GM21723 (cell line): ENCODE measurements around the gene FAP.

Experiments used
- ATAC-seq: cut with Tn5 transposase; IDR thresholded peaks from one replicate; pipeline ENCODE4 v1.9.1; 2021; ENCODE audit warnings: mild to moderate bottlenecking, moderate library complexity; ENCODE audit not compliant: unreplicated experiment

Gene FAP, protein sequence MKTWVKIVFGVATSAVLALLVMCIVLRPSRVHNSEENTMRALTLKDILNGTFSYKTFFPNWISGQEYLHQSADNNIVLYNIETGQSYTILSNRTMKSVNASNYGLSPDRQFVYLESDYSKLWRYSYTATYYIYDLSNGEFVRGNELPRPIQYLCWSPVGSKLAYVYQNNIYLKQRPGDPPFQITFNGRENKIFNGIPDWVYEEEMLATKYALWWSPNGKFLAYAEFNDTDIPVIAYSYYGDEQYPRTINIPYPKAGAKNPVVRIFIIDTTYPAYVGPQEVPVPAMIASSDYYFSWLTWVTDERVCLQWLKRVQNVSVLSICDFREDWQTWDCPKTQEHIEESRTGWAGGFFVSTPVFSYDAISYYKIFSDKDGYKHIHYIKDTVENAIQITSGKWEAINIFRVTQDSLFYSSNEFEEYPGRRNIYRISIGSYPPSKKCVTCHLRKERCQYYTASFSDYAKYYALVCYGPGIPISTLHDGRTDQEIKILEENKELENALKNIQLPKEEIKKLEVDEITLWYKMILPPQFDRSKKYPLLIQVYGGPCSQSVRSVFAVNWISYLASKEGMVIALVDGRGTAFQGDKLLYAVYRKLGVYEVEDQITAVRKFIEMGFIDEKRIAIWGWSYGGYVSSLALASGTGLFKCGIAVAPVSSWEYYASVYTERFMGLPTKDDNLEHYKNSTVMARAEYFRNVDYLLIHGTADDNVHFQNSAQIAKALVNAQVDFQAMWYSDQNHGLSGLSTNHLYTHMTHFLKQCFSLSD

DNA sequence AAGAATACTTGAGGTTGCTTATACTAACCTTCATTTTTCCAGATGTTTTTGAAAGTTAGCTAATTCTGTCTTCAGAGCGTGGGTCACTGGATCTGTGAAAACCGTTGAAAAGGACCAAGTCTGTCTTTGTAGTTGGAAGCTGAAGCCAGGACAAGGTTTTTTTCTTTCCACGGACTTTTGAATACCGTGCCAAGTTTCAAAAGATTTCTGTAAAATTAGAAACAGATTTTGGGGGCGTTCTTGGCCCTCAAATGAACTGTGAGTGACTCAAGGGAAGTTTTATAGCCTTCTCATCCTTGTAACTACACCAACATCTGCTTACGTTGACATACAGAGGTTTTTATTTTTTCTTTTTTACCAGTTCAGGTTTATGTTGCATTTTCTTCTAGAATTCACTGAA lies at the start of gene FAP:
Gene FAP (minus strand): TSS at position 152 of the 400 bp plus-strand sequence. CDS start 118 bp downstream, at position 34.
- no peak for ATAC-seq

DNA sequence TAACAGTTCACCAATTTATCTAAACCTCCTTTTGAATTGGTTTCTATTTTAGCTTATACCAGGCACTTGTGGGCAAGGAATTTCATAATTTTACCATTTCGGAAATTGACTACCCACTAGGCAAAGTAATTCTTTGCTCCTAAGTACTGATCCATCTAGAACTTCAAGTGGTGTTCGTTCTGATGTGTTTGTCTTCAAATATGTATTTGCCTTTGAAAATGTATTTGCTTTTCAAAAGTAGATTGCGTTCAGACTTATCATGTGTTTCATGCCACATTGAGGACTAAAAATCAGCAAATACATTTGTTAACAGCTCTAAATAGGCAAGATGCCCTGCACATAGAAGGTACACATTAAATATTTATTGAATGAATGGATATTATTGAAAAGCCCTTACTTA lies 48.5 kb upstream of the FAP start:
- no peak for ATAC-seq

DNA sequence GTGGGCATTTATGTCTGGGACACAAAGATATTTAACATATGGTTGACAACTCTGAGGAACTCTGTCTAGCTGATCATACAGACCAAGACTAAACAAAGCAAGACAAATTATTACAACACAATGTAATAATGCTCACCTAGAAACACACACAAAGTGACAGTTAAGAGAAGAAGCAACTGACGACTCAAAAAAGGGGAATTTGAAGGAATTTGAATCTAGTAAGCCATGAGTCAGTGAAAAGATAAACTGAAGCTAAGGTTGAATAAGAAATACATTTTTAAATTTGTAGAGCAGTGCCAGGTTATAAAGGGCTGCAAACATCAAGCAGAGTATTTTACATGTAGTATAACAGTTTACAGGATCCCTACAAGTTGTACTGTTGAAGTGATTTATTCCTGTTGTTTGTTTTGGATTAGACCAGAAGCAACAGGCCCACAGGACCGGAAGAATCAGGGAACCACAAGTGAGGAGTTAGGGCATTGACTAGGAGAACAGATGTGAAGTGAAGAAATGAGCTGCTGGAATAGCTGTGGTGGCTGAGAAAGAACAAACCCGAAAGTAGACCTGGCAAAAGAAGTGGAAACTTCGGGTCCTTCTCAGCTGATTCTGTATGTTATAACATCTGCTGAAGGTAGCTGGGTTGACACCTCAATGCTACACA lies 39.6 kb upstream of the FAP start:
- ATAC-seq, result no peak

DNA sequence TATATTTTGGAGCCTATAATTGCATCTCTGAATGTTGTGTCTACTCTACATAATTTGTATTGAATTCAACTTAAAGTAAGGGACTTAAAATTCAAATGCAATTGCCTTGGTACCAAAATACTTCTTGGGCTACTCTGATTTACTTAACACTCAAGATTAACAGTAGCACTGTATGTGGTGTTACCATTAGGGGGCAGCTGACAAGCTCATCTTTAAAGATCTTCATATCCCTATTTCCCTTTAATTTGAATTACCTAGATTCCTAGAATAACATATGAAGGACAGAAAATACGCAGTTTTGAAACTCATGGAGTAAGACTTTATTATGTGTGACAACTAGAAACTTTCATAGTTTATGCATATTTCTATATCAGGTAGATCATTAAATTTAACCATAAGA lies 37.4 kb upstream of the FAP start:
- no peak for ATAC-seq

DNA sequence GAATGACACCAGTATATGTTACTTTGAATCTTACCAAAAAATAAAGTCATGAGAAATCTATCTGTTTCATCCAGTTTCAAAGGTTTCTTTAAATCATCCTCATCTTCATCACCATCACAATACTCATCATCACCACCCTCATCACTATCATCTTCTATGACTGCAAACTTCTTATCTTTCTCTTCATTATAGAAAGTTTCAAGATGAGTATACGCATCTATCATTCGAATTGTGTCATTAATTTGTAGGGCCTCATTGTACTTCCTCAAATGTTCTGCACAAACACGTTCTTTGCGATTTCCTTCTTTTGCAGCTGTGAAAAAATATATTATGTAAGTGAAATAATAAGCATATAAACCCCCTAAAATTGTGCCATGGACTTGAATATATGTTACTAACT lies 34.1 kb upstream of the FAP start:
- no peak for ATAC-seq

DNA sequence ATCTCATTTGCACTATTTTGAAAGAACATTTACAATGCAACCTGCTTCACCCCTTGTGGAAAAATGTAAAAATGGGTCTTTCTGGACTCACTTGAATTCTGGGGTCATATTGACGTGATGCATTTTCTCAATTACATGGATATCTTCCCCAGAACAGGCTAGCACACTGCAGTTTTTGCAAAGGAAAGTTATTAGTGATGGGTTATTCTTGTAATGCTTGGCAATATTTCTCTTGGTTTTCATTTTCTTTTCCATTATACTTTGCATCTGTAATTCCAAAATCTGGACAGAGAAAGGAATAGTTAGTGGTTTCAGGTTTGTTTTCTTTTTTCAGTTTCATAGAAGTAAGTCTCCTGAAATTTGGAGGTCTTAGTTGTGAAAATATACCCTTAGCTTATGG lies 24.8 kb upstream of the FAP start:
- ATAC-seq, result no peak

GRCh38 chr2:162267496-162267895 lies 24.3 kb upstream of the FAP start:
- no peak for ATAC-seq

- ATAC-seq, result no peak
Measured at GRCh38 chr2:162266460-162266760, 23.2 kb upstream of the FAP start.

- no peak for ATAC-seq
Measured at GRCh38 chr2:162265666-162266459, 22.6 kb upstream of the FAP start.

DNA sequence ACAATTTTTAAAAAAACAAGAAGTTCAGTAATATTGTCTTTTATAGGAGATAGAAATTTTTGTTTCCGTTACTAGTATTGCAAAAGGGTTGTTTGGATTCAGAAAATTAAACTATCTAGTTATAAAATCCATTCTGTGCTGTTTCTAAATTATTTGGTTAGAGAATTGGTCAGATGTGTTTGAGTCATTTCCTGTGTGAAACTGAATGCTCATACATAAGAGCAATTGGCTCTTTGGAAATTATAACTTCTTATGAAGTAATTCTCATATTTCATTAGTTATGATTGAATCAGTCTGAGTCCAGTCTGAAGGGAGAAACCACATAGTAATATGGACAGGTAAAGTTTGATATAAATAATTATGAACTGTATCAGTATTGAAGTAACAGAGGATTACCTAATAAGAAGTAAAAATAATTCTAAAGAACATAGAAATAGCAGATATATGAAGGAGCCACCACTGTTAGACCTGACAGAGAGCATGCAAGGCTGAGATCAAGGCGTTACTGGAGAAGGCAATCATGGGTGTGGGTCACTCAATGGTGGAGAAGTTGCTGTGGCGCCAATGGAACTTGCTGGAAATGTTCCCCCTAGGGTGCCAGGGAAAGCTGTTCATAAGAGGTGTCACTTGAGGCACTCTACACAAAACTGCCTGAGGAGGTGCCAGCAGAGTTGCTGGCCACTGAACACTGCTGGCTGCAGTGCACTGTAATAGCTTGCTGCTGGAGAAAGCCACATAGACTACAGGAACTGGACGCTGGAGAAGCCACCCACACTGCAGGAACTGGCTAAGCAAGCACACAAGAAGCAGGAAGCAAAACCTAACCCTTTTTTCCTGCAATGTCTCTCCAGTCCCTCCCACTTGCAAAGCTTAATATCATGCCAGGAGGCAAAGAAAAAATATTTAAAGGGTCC lies 18.0 kb upstream of the FAP start:
- ATAC-seq, result peak; percentile 55

- ATAC-seq, result no peak
Measured at GRCh38 chr2:162258686-162259085, 15.4 kb upstream of the FAP start.

DNA sequence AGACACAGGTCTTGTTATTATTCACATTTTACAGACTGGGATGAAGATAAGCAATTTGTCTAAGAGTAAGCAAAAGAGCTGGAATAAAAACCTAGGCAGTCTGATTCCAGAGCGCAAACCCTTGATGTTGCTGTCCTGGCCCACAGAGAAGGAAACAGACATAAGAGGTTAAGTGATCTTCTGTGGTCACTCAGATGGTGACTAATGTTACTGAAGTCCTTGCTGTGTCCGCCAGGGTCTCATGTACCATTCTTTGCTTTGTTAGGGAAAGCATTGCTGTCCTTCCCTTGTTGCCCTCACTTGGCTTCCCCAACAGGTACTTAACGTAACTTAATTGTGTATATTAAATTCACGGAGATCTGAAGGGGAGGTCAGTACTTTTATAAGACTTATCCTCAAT lies 14.9 kb upstream of the FAP start:
- no peak for ATAC-seq

- ATAC-seq, result no peak
Measured at GRCh38 chr2:162257425-162257824, 14.2 kb upstream of the FAP start.

GRCh38 chr2:162256591-162256991 lies 13.3 kb upstream of the FAP start:
- ATAC-seq, result no peak

DNA sequence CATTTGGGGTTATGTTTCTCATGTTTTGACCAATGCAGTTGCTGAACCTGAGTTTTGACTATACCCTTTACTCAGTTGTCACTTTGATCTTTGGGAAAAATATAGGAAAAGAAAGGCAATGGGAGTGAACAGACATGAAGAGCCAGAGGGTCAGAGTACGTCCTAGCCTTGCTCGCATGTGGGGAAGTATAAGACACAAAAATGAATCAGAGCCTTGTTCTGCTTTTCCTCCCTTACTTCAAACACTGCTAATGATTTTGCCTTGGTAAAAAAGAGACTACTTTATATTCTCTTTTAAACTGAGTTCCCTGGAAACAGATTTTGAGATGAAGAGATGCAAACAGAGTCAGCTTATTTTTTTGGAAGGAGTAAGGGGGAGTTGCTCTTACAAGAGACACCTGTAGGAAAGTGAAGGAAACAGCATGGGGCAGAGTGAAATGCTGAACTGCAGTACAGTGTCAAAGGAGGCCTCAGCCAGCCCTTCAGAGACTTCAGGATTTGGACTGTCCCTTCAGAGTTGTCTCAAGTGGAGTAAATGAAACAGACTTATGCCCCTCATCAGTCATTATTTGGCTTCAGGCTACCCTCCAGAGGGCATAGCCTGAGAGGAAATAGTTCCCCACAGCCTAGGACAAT lies 11.1 kb upstream of the FAP start:
- ATAC-seq, result no peak

- no peak for ATAC-seq
Measured at GRCh38 chr2:162253435-162253834, 10.2 kb upstream of the FAP start.

- ATAC-seq, result no peak
Measured at GRCh38 chr2:162252153-162252552, 8.9 kb upstream of the FAP start.

GRCh38 chr2:162245781-162246180 lies 2.5 kb upstream of the FAP start:
- ATAC-seq, result no peak

- no peak for ATAC-seq
Measured at GRCh38 chr2:162245061-162245460, 1.8 kb upstream of the FAP start.
